ENCODE data around the gene LUM. TPM values are rescaled to one million over a fixed set of nuclear protein-coding genes. Genes with fewer than 3 reads are reported as not detected.
"Not testable (repeated sequence)": the region's sequence is repeated elsewhere in the genome, so short reads cannot be mapped to it uniquely, and the experiment has no call there.

Gene LUM
- total RNA-seq, 1 donor from 2014 or later, result 206 TPM

DNA sequence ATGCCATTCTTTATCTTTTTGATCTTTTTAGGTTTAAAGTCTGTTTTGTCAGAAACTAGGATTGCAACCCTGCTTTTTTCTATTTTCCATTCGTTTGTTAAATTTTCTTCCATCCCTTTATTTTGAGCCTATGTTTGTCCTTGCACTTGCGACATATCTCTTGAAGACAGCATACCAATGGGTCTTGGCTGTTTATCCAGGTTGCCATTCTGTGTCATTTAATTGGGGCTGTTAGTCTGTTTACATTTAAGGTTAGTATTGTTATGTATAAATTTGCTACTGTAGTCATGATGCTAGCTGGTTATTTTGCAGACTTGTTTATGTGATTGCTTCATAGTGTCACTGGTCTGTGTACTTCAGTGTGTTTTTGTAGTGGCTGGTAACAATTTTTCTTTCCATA is 21.3 kb downstream of the LUM start:
- DNase-seq (ENCODE audit: low spot score); intact Hi-C loops (cut with DNase I); ATAC-seq: not testable (repeated sequence)

DNA sequence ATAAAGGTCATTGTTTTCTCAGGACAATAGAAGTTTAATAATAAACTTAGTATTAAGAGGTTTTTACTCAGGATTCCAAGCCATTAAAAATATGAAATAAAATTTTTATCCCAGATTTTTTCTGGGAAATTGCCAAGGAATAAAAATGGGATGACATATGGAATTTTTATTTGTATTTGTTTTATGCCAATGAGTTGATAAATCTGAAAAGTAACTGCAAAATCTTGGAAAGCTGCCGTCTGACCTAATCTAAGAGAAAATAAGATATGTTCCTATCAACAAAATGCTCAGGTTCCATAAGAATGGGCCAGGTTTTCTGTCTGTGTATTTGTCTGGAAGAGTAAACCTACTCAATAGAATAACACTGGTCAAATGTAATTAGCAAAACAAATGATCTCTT is 31.3 kb downstream of the LUM start:
- intact Hi-C loops (cut with DNase I), result no loop called here
- no peak for ATAC-seq

DNA sequence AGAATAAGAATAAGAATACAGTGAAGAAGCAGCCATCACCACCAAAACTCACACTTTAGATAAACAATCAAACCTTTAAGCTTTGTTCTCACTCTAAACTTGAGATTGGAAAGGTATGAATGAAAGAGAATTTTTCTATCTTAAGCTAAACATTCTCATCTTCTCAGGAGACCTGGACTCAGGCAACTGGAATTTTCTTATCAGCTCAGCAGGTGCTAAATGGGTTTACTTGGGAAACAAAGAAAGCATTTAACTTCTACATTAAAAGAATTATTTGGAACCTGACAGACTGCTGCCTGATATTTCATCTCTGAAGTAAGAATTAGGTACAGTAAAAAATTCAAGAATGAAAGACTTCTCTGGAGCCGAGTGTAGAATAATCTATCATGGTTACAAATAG is 32.8 kb downstream of the LUM start:
- DNase-seq (ENCODE audit: low spot score) (no peak), ATAC-seq (no peak)
- intact Hi-C loops (cut with DNase I), result no loop called here

More for the DNA sequence above, 31.3 kb downstream of the LUM start:
- DNase-seq (ENCODE audit: low spot score), result no peak

DNA sequence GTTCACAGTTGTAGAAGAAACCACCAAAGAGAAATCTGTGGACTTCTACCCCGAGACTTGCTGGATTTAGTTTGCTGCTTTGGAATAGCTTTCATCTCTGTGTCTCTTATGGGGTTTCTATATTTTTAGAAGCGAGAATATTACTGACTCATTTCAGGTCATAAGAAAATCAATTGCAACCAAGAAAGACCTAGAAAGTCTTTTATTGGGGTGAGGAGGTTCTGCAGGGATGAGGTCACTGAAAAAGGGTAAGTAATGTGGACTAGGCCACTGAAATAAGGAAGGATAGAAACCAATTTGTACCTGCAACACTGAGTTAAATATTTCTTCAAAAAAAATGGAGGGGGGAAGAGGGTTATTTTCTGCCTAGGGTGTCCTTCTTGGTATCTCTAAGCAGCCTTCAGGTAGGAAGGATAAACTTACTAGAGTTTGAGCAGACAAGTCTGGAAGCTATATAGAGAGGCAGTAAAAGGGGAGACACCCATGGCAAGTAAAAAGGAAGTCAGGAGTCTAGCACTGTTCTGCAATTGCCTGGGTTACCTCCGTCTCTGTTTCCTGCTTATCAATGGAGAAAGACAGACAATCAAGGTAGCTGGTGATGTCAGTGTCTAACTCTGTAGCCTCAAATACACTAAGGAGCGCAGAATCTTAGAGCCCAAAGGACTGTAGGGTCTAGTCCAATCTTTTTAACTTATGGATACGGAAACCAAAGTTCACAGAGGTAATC is 33.9 kb downstream of the LUM start:
- no peak for DNase-seq (ENCODE audit: low spot score)
- ATAC-seq, result no peak
- intact Hi-C loops (cut with DNase I), result no loop called here

DNA sequence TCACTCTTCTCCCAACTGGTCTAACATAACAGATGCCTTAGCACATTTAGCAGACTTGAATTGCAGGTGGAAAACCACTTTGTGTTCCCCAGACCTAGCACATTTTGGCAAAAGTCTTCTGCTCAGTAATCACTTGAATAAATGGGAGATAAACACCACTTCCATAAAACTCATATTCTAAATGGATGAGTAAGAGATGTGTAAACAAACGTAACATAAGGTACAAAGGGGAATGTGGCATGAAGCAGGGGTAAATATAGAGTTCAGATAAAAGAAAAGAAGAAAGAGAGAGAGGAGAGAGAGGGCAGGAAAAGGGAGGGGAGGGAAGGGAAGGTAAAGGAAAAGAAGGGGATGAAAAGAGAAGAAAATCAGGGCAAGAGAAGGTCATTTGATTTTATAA is 36.4 kb downstream of the LUM start:
- intact Hi-C loops (cut with DNase I), result no loop called here
- no peak for DNase-seq (ENCODE audit: low spot score)
- peak; percentile 29 for ATAC-seq

DNA sequence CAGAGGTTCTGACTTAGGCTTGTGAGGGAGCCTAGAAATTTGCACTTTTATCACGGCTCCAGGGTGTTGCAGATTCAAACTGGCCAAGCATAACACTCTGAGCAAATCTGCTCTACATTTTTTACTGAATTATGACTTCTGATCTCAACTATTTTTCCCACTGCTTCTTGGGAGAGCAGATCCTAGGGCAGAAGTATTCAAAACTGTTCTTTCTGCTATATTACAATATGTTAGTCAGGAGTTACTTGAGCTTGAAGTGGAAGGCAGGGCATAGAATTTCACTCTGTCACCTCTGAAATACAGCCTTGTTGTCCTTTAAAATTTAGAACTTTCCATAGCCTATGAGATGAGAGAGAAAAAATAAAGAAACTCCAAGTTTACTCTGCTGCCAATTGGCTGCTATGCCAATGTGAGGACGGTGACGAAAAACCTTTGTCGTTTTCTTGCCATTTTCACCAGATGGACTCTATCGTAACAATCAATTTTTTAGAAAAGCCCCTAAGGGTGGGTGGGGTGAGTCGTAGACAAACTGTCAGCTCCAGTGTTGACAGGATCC is 37.1 kb downstream of the LUM start:
- peak; percentile 83 for ATAC-seq
- no peak for DNase-seq (ENCODE audit: low spot score)
- intact Hi-C loops (cut with DNase I), result no loop called here

DNA sequence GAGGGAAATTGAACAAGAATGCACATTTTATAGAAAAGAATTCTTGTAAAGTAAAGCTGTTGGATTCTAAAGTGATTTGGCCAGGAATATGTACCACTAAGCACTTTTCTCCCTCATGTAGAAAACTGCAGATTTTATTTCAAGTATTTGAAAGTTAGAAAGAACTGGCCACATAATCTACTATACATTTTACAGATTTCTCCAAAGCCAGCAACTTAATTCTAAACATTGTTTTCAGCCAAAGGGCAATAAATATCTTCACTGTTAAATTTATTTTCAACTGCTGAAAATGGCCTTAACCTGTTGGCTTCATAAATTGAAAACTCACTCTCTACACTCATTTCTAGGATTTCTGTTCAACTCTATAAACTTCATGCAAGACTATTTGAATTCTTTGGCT is 37.9 kb downstream of the LUM start:
- intact Hi-C loops (cut with DNase I), result no loop called here
- ATAC-seq (no peak), DNase-seq (ENCODE audit: low spot score) (no peak)

DNA sequence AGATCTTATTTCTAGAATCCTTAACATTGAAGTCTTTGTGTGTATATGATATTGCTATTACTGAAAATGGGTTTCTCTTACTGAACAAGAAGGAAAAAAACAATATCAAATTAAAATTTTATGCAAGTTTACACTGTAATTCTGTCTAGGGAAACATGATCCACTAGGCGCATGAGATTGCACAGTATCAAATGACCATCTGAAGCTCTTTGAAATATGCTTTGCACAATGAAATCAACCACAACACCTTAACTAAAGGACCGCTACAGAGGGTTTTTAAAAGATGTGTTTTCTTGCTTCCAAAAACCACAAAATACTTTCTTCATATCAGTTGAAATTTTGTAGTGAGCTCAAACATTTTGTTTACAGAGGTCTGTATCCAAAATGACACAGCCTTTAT is 38.4 kb downstream of the LUM start:
- ATAC-seq (peak; percentile 67), DNase-seq (ENCODE audit: low spot score) (no peak)
- intact Hi-C loops (cut with DNase I), result no loop called here

DNA sequence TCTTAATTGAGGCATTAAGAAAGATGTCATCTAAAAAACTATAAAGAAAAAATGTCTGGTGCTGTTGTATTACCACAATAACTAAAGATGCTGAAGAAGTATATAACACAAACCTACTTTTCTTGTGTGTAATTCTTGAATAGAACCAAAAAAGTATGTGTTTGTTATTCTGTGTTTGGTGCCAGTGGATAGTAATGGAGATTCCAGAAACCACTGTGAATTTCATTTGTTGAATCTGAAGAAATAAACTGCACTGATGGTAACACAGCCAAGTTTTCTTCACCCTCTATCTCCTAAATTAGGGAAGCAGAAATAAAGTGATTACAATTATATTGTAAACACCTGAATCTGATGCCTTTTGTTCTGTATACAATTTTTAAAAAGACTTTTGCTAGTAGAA is 40.4 kb downstream of the LUM start:
- intact Hi-C loops (cut with DNase I), result no loop called here
- DNase-seq (ENCODE audit: low spot score) (no peak), ATAC-seq (no peak)

DNA sequence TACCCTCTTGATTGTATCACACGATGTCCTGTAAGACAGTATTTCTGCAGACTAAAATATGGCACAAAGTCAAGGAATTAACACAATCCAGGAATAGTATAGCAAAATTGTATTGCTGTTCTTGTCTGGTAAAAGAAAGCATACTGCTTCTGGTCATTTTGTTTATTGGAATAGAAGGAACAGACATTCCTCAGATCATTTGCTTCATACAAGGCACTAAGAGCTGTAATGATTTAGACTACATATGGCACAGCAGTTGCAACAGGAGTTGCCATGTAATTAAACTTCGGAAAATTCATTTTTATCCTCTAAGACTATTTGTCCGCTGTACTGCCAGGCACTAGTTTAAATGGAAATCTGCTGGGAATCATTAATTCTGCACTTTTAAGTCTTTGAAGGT is 45.9 kb downstream of the LUM start:
- intact Hi-C loops (cut with DNase I), result no loop called here
- DNase-seq (ENCODE audit: low spot score), result no peak
- no peak for ATAC-seq

DNA sequence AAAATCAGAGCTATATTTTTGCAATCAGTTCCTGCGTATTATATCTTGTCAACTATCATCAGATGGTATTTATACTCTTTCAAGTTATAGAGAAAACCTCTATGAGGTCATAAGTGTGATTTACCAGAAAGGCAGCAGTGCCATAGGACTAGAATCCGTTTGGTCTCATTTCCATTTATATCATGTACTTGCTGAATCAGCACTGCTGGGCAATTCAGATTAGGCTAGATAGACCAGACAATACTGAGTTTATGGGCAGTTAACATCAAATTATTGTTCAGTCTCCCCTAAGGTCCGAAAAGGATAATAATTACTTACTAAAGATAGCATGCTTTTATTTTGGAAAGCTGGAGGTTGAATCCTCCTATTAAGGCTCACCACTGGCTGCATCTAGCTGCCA is 46.7 kb downstream of the LUM start:
- no peak for ATAC-seq
- DNase-seq (ENCODE audit: low spot score), result no peak
- intact Hi-C loops (cut with DNase I), result no loop called here

DNA sequence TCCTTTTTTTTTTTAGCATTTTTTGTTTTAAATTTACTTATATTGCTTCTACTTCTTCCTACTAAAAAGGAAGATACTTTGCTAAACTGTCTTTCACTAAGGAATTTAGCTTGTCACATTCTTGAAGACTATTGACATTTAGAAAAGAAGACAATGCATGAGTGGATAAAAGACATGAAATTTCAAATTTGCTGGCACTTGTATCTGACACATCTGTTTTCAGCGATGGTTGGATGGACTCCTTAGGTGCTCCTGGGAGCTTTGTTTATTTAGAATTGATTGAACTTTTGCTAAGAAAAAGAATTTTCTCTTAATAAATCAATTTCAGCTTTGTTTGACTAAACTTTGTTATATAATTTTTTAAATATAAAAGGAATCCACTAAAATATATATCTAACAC is 50.2 kb downstream of the LUM start:
- no peak for ATAC-seq
- intact Hi-C loops (cut with DNase I), result no loop called here

DNA sequence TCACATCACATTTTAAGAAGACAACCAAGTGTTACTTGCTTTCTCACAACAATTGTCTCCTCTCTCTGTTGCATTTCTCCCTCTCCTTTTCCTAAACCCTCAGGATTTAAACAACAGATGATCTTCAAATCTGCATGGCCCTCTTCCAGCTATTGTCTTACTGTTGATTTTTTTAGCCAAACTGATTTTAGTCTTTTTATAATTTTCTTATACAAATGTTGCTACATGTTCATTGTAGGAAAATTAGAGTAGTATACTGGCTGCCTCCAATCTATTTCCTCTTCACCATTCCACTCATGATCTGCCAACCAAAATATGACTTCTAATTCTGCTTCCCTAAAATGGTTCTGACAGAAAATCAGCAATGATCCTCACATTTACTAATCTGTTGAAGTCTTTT is 52.1 kb downstream of the LUM start:
- intact Hi-C loops (cut with DNase I), result no loop called here
- ATAC-seq, result no peak
- no peak for DNase-seq (ENCODE audit: low spot score)

More for the DNA sequence above, 50.2 kb downstream of the LUM start:
- no peak for DNase-seq (ENCODE audit: low spot score)

DNA sequence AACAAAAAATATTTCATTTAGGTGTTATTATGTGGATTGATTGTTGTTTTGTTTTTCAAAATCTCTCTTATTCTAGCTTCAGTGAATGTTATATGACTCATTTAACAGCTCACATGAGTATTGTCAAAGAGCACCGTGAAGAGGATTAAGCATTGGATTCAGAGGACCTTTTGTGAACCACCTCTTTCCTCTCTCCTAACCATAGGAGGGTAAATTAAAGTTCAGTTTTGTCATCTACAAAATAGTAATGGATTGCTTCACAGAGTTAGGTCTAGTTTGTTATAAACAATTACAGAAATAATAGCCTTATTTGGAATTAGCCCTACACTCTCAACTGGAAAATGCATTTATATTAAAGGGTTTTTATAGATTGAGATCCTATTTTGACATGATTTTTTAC is 52.5 kb downstream of the LUM start:
- intact Hi-C loops (cut with DNase I), result no loop called here
- no peak for ATAC-seq
- no peak for DNase-seq (ENCODE audit: low spot score)

DNA sequence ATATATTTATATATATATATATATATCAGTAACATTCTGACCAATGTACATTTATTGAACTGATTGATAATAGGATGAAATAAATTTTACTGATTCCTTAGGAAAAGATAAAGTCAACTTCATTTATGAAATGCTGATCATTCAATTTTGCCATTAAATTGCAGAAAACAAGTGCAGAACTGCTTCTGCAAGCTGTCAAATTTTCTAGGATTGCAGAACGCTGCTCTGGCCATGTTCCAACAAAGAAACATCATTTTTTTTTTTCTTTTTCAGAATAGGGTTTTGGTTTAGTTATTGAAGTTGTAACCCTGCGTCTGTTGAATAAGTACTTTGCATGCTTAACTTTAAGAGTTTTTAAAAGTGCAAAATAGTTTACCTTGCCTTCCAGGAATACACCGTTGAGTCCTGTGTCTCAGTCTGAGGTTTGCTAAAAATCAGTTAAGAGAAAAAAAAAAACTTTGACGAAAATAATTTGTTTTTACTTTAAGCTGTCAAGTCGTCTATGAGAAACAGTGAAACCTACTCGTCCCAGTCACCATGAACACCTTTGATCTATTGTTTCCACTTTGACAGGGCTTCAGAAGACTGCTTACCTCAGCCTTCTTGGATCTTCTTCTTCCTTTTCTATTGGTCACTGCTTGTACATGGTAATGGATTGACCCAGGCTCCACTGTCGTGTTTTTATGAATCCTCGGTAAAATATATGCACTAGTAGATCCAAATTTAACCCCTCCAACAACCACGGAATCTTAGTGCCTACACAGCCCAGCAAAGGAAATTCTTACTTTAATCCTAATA is 53.7 kb downstream of the LUM start, which contains the start of gene KERA:
Gene KERA, minus strand, starts transcription at position 657 of the 798 bp plus-strand sequence. CDS start 1,743 bp downstream, outside the sequence.
- ATAC-seq, result peak; percentile 25
- intact Hi-C loops (cut with DNase I), result no loop called here
- DNase-seq (ENCODE audit: low spot score), result no peak

DNA sequence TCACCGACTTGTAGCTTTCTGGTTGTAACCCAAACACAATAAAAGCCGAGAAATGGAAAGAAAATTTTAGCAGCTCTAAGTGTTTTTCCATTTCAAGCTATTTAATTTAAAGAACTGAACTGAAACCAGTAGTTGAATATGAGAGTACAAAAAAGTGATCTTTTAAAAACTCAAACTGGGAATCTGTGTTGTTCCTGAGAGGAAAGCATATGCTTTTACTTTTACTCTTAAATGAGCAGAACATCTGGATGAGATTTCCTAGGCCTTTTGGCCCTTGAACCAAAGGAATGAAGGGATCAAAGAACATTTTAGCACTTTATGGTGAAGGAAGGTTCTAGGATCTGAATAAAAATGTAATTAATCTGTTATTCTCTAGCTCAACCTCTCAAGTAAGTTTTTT is 54.8 kb downstream of the LUM start:
- intact Hi-C loops (cut with DNase I), result no loop called here
- DNase-seq (ENCODE audit: low spot score) (no peak), ATAC-seq (no peak)

DNA sequence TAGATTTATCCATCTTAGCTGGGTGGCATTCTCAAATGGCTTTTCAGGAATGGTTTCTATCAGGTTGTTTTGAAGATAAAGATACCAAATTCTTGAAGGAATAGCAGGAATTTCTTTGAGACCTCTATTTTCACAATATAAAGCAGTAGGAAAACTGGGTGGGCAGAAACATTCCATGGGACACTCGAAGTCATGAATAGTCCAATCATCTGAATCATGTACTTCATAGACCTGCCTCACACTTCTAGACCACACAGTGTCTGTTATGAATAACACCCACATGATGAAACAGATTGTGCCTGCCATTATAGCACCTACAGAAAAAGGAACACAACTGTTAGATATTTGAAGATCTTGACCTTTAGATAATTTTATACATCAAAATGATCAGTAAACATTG is 55.3 kb downstream of the LUM start:
- intact Hi-C loops (cut with DNase I), result no loop called here
- DNase-seq (ENCODE audit: low spot score), result no peak
- no peak for ATAC-seq

DNA sequence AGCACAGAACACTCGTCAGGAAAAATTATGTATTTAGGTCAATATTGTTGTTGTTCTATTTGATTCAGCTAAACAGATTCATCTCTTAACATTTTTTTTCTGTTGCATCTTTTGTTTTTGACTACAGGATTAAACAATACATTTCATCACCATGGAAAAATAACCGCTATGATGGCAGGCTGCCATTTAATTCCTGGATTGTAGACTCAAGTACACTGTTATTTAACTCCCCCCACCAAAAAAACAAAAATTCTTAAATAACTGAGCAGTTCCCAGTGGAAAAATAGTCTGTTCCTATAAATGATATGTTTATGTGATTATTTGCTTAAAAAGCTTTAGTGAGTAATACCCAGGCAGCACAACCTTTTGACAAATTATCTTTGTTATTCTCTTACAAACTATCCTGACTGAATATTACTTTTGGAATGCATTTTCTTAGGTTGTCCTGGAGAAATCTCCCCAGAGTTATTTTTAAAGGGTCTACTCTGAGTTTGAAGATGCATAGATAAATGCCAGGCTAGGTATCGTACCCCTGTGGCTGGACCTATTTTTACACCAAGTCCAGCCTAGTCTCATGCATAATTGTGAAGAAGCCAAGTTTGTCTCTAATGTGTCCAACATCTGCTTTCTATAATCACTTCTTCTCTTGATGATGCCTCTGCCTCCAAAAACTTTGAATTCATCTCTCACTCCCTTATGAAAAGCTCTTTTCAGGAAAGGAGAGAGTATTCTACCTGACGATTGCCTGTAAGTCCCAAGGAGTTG is 57.2 kb downstream of the LUM start:
- DNase-seq (ENCODE audit: low spot score), result no peak
- intact Hi-C loops (cut with DNase I), result no loop called here
- ATAC-seq, result peak; percentile 35
